ENCODE data around the gene GIPR. TPM values are rescaled to one million over a fixed set of nuclear protein-coding genes. Genes with fewer than 3 reads are reported as not detected.
"Not testable (repeated sequence)": the region's sequence is repeated elsewhere in the genome, so short reads cannot be mapped to it uniquely, and the experiment has no call there.

GIPR gene
- total RNA-seq, 2 experiments from 2014 or later: 7.0 to 9.2 TPM

DNA sequence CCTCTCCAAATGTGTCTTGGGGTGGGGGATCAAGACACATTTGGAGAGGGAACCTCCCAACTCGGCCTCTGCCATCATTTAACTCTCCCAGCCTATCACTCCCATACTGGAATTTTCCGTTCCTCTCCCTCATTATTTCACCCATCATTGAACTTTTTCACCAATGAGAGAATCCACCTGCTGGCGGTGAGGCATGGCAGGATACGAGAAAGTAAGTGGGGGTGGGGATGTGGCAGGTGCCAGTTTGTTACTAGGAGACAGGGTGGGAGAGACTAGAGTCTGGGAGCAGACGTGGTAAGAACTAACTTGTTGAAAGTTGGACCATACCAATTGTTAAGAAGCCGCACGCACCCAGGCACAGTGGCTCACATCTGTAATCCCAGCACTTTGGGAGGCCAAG lies 6.9 kb downstream of the GIPR start:
- Mint-ChIP-seq H3K27me3 (ENCODE audit: low read depth) (peaks cover 4% of the 10 kb centered on the region), H3K9me3 (ENCODE audit: insufficient read depth) (no peaks in the 10 kb centered on the region), H3K36me3 (ENCODE audit: low read depth) (no peaks in the 10 kb centered on the region), H3K27ac (no peak overlapping the region), H3K4me3 (no peak overlapping the region), H3K4me1 (ENCODE audit: low read depth) (peaks cover 28% of the 10 kb centered on the region)
- ATAC-seq (no peak), DNase-seq (no peak)
- ChIA-PET POLR2A (interaction anchor here (0.8 kb wide), 1 partner anchor 29 kb away, joined by 3 read pairs; no protein-coding TSS in a partner anchor), CTCF (interaction anchor here (1.8 to 8.8 kb wide), 2 partner anchors 11 to 17 kb away, joined by 5 to 116 read pairs; partner anchors contain the start of genes QPCTL and SNRPD2)

DNA sequence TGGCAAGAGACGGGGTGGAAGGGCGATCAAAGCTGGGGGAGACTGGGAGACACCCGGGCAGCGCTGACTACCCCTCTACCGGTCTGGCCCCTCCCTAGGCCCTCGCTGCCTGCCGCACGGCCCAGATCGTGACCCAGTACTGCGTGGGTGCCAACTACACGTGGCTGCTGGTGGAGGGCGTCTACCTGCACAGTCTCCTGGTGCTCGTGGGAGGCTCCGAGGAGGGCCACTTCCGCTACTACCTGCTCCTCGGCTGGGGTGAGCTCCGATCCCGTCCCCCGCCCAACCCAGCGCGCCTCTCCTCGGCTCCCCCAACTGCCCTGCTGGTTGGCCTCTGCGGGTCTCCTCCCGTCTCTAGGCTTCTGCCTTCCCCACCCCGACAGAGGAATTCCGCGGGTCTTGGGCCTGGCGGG lies 8.8 kb downstream of the GIPR start:
- CTCF ChIA-PET: interaction anchor here (0.7 to 8.8 kb wide), 7 partner anchors 8 to 237 kb away, joined by 3 to 116 read pairs (median 4); partner anchors contain the start of genes GIPR, QPCTL and SNRPD2
- H3K4me1 Mint-ChIP-seq (ENCODE audit: low read depth): peaks cover 25% of the 10 kb centered on the region
- POLR2A ChIA-PET: interaction anchor here (0.8 to 2.4 kb wide), 5 partner anchors 9 to 209 kb away, joined by 3 to 6 read pairs (median 4); partner anchors contain the start of genes FOSB, GIPR and QPCTL
- no peaks in the 10 kb centered on the region for H3K36me3 Mint-ChIP-seq (ENCODE audit: low read depth)
- H3K27ac Mint-ChIP-seq: peak overlapping the region; percentile 52
- peak; percentile 38 for ATAC-seq
- peak overlapping the region; percentile 60 for H3K4me3 Mint-ChIP-seq
- peak; percentile 62 for DNase-seq
- H3K9me3 Mint-ChIP-seq (ENCODE audit: insufficient read depth): no peaks in the 10 kb centered on the region
- H3K27me3 Mint-ChIP-seq (ENCODE audit: low read depth): peaks cover 2% of the 10 kb centered on the region

DNA sequence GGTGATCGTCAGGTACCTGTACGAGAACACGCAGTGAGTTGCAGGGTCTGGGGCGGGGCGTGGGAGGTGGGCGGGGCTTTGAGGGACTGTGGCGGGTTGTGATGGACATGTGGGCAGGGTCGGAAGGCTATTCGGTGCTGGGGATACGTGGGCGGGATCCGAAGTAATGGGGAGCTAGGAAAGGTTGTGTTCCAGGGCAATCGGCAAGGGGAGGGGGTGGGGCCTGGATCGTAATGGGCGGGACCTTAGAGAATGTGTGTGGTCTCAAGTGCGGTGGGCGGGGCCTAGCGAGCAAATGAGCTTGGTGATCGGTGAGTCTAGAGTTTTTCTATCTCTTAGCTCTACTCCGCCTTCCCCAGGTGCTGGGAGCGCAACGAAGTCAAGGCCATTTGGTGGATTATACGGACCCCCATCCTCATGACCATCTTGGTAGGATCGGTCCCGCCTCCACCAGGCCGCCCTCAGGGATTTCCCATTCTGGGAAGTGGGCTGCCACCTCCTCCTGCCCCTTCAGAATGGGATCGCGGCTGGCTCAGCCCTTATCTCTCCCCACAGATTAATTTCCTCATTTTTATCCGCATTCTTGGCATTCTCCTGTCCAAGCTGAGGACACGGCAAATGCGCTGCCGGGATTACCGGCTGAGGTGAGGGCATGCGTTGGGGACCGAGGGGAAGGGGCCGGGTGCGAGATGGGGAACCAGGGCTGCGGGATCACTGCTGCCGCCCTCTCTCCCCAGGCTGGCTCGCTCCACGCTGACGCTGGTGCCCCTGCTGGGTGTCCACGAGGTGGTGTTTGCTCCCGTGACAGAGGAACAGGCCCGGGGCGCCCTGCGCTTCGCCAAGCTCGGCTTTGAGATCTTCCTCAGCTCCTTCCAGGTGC lies 9.6 kb downstream of the GIPR start:
- peaks cover 29% of the 10 kb centered on the region for H3K4me1 Mint-ChIP-seq (ENCODE audit: low read depth)
- ChIA-PET POLR2A (interaction anchor here (0.6 to 2.4 kb wide), 5 partner anchors 9 to 210 kb away, joined by 3 to 6 read pairs (median 4); partner anchors contain the start of genes FOSB, GIPR and QPCTL), CTCF (interaction anchor here (0.7 to 8.8 kb wide), 9 partner anchors 8 to 238 kb away, joined by 3 to 116 read pairs (median 4); partner anchors contain the start of genes GIPR, QPCTL, SIX5 and SNRPD2)
- no peaks in the 10 kb centered on the region for H3K9me3 Mint-ChIP-seq (ENCODE audit: insufficient read depth)
- H3K27me3 Mint-ChIP-seq (ENCODE audit: low read depth): peaks cover 2% of the 10 kb centered on the region
- H3K36me3 Mint-ChIP-seq (ENCODE audit: low read depth): no peaks in the 10 kb centered on the region
- ATAC-seq (peak; percentile 54), DNase-seq (peak; percentile 87)
- H3K4me3 Mint-ChIP-seq: peak overlapping the region; percentile 70
- H3K27ac Mint-ChIP-seq: no peak overlapping the region

DNA sequence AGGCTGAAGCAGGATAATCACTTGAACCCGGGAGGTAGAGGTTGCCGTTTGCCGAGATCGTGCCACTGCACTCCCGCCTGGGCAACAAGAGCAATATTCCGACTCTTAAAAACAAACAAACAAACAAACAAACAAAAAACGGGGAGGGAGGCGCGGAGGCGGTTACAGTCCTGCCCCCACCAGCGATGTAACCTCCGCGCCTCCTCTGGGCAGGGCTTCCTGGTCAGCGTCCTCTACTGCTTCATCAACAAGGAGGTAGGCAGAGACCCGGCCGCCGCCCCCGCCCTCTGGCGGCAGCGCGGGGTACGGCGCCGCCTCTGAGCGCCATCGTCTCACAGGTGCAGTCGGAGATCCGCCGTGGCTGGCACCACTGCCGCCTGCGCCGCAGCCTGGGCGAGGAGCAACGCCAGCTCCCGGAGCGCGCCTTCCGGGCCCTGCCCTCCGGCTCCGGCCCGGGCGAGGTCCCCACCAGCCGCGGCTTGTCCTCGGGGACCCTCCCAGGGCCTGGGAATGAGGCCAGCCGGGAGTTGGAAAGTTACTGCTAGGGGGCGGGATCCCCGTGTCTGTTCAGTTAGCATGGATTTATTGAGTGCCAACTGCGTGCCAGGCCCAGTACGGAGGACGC lies 13.5 kb downstream of the GIPR start:
- peak; percentile 91 for DNase-seq
- ChIA-PET CTCF (interaction anchor here (0.6 to 8.8 kb wide), 17 partner anchors 10 to 203 kb away, joined by 3 to 116 read pairs (median 3); partner anchors contain the start of genes EML2, QPCTL, SIX5 and SNRPD2), POLR2A (interaction anchor here (1.1 to 1.2 kb wide), 2 partner anchors 10 to 36 kb away, joined by 5 to 7 read pairs; partner anchors contain the start of gene SNRPD2)
- ATAC-seq: peak; percentile 95
- Mint-ChIP-seq H3K9me3 (ENCODE audit: insufficient read depth) (no peaks in the 10 kb centered on the region), H3K27ac (peak overlapping the region; percentile 64), H3K4me3 (peak overlapping the region; percentile 64), H3K36me3 (ENCODE audit: low read depth) (peaks cover 22% of the 10 kb centered on the region), H3K4me1 (ENCODE audit: low read depth) (peaks cover 26% of the 10 kb centered on the region), H3K27me3 (ENCODE audit: low read depth) (no peaks in the 10 kb centered on the region)

DNA sequence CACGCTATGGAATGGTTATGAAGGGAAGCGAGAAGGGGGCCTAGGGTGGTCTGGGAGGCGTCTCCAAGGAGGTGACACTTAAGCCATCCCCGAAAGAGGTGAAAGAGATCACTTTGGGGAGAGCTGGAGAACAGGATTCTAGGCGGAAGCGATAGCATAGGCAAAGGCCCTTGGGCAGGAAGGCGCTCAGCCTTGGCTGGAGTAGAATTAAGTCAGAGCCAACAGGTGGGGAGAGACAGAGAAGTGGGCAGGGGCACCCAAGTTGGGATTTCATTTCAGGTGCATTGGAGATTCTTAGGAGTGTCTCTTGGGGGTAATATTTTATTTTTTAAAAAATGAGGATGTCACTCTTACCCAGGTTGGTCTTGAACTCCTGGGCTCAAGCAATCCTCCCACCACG lies 14.1 kb downstream of the GIPR start:
- Mint-ChIP-seq H3K27ac (peak overlapping the region; percentile 57), H3K4me1 (ENCODE audit: low read depth) (peaks cover 23% of the 10 kb centered on the region), H3K36me3 (ENCODE audit: low read depth) (peaks cover 25% of the 10 kb centered on the region), H3K4me3 (no peak overlapping the region), H3K9me3 (ENCODE audit: insufficient read depth) (no peaks in the 10 kb centered on the region), H3K27me3 (ENCODE audit: low read depth) (no peaks in the 10 kb centered on the region)
- ChIA-PET CTCF (interaction anchor here (1.1 to 8.8 kb wide), 9 partner anchors 10 to 65 kb away, joined by 3 to 116 read pairs (median 6); partner anchors contain the start of genes EML2, QPCTL and SNRPD2), POLR2A (no interaction called here)
- ATAC-seq: no peak
- no peak for DNase-seq

DNA sequence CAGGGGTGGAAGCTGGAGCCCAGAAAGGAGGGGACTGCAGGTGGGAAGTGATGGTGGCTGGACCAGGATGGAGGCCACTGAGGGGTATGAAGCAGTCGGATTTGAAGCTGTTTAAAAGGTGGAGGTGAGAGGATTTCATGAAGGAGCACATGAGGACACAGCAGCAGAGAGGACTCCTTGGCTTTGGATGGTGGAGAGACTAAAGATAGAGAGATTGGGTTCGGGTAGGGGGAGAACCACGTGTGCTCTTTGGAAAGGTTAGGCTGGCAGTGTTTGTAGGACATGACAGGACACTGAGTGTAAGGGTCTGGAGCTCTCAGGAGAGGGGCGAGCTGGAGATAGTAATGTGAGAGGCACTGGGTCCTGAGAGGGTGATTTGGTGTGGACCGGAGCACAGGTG lies 14.9 kb downstream of the GIPR start:
- ATAC-seq: no peak
- Mint-ChIP-seq H3K27me3 (ENCODE audit: low read depth) (no peaks in the 10 kb centered on the region), H3K4me3 (no peak overlapping the region), H3K36me3 (ENCODE audit: low read depth) (peaks cover 32% of the 10 kb centered on the region), H3K27ac (no peak overlapping the region), H3K9me3 (ENCODE audit: insufficient read depth) (no peaks in the 10 kb centered on the region), H3K4me1 (ENCODE audit: low read depth) (peaks cover 15% of the 10 kb centered on the region)
- no peak for DNase-seq
- CTCF ChIA-PET: interaction anchor here (0.7 to 8.8 kb wide), 3 partner anchors 9 to 92 kb away, joined by 3 to 116 read pairs (median 3); partner anchors contain the start of genes QPCTL and SNRPD2
- POLR2A ChIA-PET: interaction anchor here (0.6 kb wide), 1 partner anchor 8 kb away, joined by 3 read pairs; no protein-coding TSS in a partner anchor

DNA sequence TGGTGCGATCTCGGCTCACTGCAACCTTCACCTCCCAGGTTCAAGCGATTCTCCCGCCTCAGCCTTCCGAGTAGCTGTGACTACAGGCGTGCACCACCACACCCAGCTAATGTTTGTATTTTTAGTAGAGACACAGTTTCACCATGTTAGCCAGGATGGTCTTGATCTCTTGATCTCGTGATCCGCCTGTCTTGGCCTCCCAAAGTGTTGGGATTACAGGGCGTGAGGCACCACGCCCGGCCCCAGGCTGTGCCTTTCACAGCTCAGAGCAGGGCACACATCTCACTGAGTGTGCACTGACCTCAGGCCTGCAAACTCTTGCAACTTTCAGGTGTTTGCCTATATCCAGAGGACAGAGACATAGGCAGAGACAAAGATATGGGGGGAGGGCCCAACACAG lies 17.0 kb downstream of the GIPR start:
- H3K4me3 Mint-ChIP-seq; POLR2A ChIA-PET; H3K27me3 Mint-ChIP-seq (ENCODE audit: low read depth); H3K9me3 Mint-ChIP-seq (ENCODE audit: insufficient read depth); ATAC-seq; H3K27ac Mint-ChIP-seq; DNase-seq: not testable (repeated sequence)
- Mint-ChIP-seq H3K4me1 (ENCODE audit: low read depth) (peaks cover 15% of the 10 kb centered on the region), H3K36me3 (ENCODE audit: low read depth) (peaks cover 42% of the 10 kb centered on the region)
- CTCF ChIA-PET: interaction anchor here (1.4 to 1.9 kb wide), 2 partner anchors 8 to 9 kb away, joined by 5 to 6 read pairs; partner anchors contain the start of gene QPCTL

DNA sequence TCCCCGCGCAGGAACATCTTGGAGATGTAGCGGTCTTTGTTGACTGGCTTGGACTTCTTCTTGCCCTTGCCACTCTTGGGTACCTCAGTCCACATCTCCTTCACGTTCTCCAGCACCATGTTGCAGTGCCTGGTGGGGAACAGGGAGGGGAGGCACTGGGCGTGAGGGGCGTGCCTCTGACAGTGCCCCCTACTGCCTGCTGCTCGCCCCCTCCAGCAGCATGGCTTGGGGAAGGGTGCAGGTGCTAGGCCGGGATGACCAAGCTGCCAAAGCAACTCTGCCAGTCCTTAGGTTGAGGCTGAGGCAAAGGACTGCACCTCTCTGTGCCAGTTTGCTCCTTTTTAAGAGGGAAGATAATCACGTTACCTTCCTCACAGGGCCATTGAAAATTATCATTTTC lies 19.6 kb downstream of the GIPR start:
- DNase-seq (no peak), ATAC-seq (no peak)
- ChIA-PET CTCF (no interaction called here), POLR2A (no interaction called here)
- H3K4me1 Mint-ChIP-seq (ENCODE audit: low read depth): peaks cover 12% of the 10 kb centered on the region
- no peak overlapping the region for H3K4me3 Mint-ChIP-seq
- peaks cover 47% of the 10 kb centered on the region for H3K36me3 Mint-ChIP-seq (ENCODE audit: low read depth)
- no peaks in the 10 kb centered on the region for H3K27me3 Mint-ChIP-seq (ENCODE audit: low read depth)
- H3K9me3 Mint-ChIP-seq (ENCODE audit: insufficient read depth): no peaks in the 10 kb centered on the region
- H3K27ac Mint-ChIP-seq: no peak overlapping the region

DNA sequence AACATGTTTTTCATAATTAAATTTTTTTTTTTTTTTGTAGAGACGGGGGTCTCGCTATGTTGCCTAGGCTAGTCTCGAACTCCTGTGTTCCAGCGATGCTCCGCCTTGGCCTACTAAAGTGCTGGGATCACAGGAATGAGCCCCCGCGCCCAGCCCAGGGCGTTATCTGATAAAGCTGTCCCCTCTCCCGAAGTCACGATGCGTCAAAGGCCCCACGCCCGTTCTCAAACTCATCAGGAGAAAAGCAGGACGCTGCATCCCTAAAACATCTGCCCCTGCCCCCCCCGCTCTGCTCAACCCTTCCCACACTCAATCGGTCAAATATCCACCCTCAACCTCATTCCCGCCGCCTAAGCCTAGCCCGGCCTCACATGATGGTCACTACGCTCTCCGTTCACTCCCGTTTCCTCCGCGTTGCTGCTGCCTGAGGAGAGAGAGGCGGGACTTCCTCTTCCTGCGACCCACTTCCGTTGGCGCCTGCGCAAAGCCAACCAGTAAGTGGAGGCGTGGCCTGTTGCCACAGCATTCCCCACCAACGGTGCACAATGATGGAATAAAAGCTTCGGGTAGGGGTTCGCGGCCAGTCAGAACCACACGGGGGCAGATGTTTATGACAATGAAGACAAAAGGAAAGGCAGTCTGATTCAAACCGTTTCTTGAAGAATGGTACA lies 23.6 kb downstream of the GIPR start, which contains the start of gene SNRPD2:
Gene SNRPD2, minus strand, starts transcription at position 438 of the 671 bp plus-strand sequence. Its CDS starts 65 bp downstream, at position 373.
- peaks cover 40% of the 10 kb centered on the region for H3K36me3 Mint-ChIP-seq (ENCODE audit: low read depth)
- H3K4me1 Mint-ChIP-seq (ENCODE audit: low read depth): peaks cover 21% of the 10 kb centered on the region
- POLR2A ChIA-PET: interaction anchor here (0.5 to 2.1 kb wide), 17 partner anchors 8 to 1104 kb away, joined by 3 to 11 read pairs (median 4); partner anchors contain the start of genes FBXO46 and SIX5
- ATAC-seq: peak; percentile 52
- DNase-seq: peak; percentile 95
- CTCF ChIA-PET: interaction anchor here (1.0 to 6.7 kb wide), 33 partner anchors 12 to 1097 kb away, joined by 3 to 116 read pairs (median 7); partner anchors contain the start of genes DMWD, FBXO46, FOXA3 and GIPR
- no peaks in the 10 kb centered on the region for H3K9me3 Mint-ChIP-seq (ENCODE audit: insufficient read depth)
- peak within 1 kb of the TSS; percentile 95 for H3K27ac Mint-ChIP-seq
- no peaks in the 10 kb centered on the region for H3K27me3 Mint-ChIP-seq (ENCODE audit: low read depth)
- peak within 1 kb of the TSS; percentile 91 for H3K4me3 Mint-ChIP-seq

DNA sequence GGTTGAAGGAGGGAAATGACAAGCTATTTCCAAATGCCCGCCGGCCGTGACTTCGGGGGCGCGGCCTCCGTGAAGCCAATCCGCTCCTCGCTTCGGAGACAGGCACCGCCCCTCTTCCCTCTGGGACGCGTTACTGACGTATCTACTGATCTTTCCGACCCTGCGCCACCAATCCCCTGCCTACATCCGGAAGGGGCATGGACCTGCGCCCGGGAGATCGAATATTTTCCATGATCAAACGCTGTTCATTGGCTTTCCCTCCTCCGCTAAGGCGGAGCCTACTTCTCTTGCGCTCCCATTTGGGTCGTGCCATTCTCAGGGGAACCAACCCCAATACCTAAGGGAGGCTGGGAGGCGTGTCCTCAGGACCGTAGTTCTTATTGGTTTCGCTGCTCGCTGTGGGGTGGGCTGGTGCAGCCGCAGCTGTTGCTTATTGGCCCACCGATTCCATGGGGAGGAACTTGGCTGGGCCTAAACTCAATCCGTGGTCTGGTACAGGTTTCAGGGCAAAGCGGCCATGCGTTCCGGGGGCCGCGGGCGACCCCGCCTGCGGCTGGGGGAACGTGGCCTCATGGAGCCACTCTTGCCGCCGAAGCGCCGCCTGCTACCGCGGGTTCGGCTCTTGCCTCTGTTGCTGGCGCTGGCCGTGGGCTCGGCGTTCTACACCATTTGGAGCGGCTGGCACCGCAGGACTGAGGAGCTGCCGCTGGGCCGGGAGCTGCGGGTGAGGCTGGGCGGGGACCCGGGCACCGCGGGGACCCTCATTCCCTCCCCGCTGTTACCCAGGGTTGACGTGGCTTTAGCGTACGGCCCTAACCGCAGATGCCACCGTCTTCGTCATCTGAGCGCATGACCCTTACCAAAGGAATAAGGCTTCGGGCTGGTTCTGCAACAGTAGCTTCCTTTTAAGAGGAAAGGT lies 24.4 kb downstream of the GIPR start, which contains the start of gene QPCTL:
Gene QPCTL, plus strand, starts transcription at position 480 of the 919 bp plus-strand sequence. Its CDS starts 38 bp downstream, at position 518.
- ChIA-PET CTCF (interaction anchor here (0.6 to 6.7 kb wide), 43 partner anchors 8 to 1096 kb away, joined by 3 to 116 read pairs (median 5); partner anchors contain the start of genes DMWD, FBXO46, FOXA3 and GIPR), POLR2A (interaction anchor here (0.5 to 2.1 kb wide), 16 partner anchors 11 to 1103 kb away, joined by 3 to 11 read pairs (median 4); partner anchors contain the start of genes FBXO46 and SIX5)
- H3K4me1 Mint-ChIP-seq (ENCODE audit: low read depth): peaks cover 20% of the 10 kb centered on the region
- peak within 1 kb of the TSS; percentile 91 for H3K4me3 Mint-ChIP-seq
- no peaks in the 10 kb centered on the region for H3K27me3 Mint-ChIP-seq (ENCODE audit: low read depth)
- H3K36me3 Mint-ChIP-seq (ENCODE audit: low read depth): peaks cover 36% of the 10 kb centered on the region
- no peaks in the 10 kb centered on the region for H3K9me3 Mint-ChIP-seq (ENCODE audit: insufficient read depth)
- DNase-seq: peak; percentile 99
- H3K27ac Mint-ChIP-seq: peak within 1 kb of the TSS; percentile 95
- peak; percentile 95 for ATAC-seq

Data from activated CD8-positive, alpha-beta T cell treated with anti-CD3 and anti-CD28 coated beads, Interleukin-2, amount 10 ng/mL, durations not matched to agents 7 days and 5 days (primary cell).